DMS53 treated with DMSO at 0.1 percent for 48 hours (cell line): ENCODE results near the gene NADSYN1.

Experiments used
- DNase-seq: peaks from one replicate; lab custom pipeline; 2025; ENCODE audit not compliant: unreplicated experiment; lab: John Stamatoyannopoulos, UW

The NADSYN1 gene

DNA sequence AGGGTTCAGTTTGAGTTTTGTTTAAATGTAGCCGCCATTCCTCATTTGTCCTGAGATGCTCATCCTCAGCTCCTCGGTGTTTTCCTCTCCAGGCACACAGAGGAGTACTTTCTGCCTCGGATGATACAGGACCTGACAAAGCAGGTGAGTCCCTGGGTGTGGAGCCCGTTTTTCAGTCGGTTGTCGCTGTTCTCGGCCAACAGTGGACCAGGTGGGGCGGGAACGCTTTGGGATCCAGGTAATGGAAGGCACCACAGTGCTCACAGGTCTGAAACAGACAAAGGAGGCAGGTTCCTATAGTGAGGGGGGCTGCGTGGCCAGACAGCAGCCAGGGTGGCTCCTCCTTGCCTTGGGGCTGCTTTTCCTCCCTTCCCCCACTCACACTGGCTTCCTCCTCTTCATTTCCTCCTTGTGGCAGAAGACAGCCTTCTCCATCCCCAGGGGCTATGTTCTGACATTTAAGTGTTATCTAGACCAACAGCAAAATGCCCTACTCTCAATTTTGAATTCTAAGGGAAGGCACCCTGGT is 19.4 kb downstream of the NADSYN1 start:
- DNase-seq = no peak

GRCh38 chr11:71472941-71473792 is 20.2 kb downstream of the NADSYN1 start:
- no peak for DNase-seq

DNA sequence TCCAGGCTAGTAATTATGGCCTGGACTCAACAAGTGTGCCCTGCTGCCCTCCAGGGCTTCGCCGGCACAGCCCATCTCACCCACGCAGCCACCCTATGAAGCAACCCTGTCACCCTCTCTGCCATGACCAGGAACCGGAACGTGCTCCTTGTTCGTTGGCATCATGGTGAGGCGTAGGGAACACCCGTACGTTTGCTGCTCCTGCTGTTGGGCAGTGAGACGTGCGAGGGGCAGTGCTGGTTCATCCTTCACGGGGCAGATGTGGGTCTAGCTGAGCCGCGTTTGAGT is 20.7 kb downstream of the NADSYN1 start:
- DNase-seq = no peak

DNA sequence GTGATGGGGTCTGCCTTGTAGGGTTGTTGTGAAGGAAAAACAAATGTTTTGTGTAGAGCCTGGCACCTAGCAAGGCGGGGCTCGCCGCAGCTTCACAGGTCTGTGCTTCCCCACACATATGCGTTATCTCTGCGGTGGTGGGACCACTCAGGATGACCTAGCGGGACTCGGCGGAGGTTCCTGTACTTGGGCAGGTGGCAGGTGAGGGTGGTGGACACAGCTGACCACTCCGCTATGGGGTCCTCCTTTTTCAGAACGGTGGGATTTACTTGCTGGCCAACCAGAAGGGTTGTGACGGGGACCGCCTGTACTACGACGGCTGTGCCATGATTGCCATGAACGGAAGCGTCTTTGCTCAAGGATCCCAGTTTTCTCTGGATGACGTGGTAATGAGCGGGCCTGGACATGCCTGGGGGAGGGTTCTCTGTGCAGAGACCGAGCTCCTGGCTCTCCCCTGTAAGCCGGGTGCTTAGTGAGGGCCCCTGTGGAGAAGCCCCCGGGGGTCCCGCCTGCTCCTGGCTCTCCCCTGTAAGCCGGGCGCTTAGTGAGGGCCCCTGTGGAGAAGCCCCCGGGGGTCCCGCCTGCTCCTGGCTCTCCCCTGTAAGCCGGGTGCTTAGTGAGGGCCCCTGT is 21.3 kb downstream of the NADSYN1 start:
- no peak for DNase-seq

- no peak for DNase-seq
Observed at GRCh38 chr11:71474771-71475483, 21.9 kb downstream of the NADSYN1 start.

DNA sequence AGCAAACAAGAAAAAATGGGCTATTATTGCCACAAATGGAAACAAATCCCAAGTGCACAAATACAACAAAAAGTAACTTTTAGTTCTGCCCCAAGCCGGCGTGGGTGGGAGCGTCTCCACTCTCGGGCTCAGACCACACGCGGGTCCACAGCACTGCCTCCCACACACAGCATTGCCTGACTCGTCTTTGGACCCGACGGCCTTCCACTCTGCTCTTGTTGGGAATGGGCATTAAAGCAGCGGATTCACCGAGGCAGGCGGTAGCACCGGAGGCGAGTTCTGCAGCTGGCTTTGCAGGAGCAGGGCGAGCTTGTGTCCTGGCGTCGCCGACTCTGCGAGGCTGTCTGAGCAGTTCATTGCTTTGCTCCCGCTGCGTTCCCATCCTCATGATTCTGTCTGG is 23.0 kb downstream of the NADSYN1 start:
- no peak for DNase-seq

GRCh38 chr11:71476926-71477640 is 24.1 kb downstream of the NADSYN1 start:
- DNase-seq = no peak

GRCh38 chr11:71477641-71478527 is 24.9 kb downstream of the NADSYN1 start:
- no peak for DNase-seq

- DNase-seq = no peak
Observed at GRCh38 chr11:71478528-71478840, 25.5 kb downstream of the NADSYN1 start.

DNA sequence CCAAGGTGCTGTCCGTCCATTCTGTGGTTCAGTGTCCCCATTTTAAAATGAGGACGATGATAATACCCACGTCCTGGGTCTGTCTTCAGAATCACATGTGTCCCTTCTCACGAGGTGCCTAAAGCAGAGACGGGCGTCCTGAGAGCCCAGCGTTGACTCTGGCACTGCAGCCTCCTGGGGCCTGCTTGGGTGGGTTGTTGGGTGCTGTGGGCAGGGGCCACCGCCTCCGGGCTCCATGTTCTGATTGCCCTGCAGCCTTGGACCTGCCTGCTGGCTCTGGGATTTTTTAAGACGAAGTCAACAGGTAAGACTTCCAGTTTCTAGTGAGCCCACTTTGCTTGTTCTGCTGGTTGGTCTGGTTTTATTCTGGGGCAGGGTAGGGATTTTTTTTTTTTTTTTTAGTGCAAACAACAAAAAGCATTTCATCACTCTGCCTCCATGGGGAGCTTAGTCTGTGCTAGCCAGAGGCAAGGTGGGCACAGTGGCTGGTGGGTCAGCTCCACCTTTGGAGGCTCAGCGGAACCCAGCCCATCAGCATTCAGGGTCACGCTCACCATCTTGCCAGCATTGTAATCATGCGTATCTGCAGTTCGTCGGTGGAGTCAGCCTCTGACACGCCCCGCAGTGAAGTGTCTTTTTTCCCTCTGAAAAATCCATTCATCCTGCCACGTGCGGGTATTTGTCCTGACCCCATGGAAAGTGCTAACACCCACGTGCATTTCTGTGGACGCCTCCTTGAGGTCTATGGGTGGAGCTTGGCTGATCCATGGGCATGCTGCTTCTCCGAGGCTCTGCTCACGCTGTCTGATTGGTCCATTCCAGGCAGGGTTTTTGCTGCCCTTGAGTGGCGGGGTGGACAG is 28.3 kb downstream of the NADSYN1 start:
- DNase-seq = no peak

- DNase-seq = no peak
Observed at GRCh38 chr11:71482216-71482615, 29.2 kb downstream of the NADSYN1 start.

- no peak for DNase-seq
Observed at GRCh38 chr11:71482746-71483364, 29.9 kb downstream of the NADSYN1 start.

DNA sequence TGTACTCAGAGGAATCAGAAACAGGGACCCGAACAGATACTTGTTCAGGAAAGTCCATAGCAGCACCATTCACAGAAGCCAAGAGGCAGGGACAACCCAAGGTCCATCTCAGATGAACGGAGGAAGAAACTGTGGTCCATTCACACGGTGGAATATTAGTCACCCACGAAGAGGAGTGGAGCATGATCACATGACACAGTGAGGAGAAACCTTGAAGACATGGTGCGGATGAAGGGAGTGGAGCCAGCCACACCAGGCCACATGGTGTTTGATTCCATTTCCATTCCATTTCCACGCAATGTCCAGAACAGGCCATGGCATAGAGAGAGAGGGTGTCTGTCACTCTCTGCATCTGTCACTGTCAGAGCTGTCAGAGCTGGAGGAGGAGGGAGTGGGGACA is 30.7 kb downstream of the NADSYN1 start:
- no peak for DNase-seq

GRCh38 chr11:71484248-71485062 is 31.5 kb downstream of the NADSYN1 start:
- no peak for DNase-seq

- no peak for DNase-seq
Observed at GRCh38 chr11:71485063-71485399, 32.0 kb downstream of the NADSYN1 start.

DNA sequence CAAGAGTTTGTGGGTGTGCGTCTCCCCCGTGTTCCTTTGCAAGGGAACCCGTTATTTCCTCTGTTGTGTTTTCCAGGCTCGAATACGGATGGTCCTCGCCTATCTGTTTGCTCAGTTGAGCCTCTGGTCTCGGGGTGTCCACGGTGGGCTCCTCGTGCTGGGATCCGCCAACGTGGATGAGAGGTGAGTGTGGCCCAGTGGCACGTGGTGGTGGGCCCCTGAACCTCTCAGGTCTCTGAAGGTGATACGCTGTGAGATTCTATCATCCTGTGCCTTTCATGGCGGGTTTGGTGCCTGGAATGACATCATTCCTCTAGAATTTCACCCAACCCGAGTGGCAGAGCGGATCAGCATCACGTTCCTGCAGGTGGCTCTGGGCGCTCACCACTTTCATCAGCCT is 32.5 kb downstream of the NADSYN1 start:
- no peak for DNase-seq

DNA sequence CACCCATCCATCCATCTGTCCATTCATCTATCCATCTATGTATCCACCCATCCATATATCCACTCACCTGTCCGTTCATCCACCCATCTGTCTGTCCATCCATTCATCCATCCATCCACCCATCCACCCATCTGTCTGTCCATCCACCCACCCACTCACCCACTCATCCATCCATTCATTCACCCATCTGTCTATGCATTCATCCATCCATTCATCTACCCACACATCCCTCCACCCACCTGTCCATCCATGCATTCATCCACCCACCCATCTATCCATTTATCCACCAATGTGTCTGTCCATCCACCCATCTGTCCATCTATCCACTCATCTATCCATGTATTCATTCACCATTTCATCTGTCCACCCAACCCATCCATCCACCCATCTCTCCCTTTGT is 33.3 kb downstream of the NADSYN1 start:
- DNase-seq = no peak

GRCh38 chr11:71488681-71489270 is 35.8 kb downstream of the NADSYN1 start:
- DNase-seq = no peak
